Measurements from ENCODE around the gene SEC24C. TPM values are rescaled to one million over a fixed set of nuclear protein-coding genes. Genes with fewer than 3 reads are reported as not detected.

The SEC24C gene
- total and polyA plus RNA-seq, 2 of the 4 experiments (the other 2 are of a cell fraction) = 74.2 to 88.9 TPM

- no peak for TF ChIP-seq MAZ (IDR thresholded peaks at IDR 0.05; ENCODE audit: borderline replicate concordance, low read depth, low read length)
- TF ChIP-seq MAFK (IDR thresholded peaks at IDR 0.05; ENCODE audit: low read depth, low read length) = no peak
- TF ChIP-seq FOS (IDR thresholded peaks at IDR 0.05; ENCODE audit: low read depth, low read length) = no peak
- TF ChIP-seq, protein P1, sequence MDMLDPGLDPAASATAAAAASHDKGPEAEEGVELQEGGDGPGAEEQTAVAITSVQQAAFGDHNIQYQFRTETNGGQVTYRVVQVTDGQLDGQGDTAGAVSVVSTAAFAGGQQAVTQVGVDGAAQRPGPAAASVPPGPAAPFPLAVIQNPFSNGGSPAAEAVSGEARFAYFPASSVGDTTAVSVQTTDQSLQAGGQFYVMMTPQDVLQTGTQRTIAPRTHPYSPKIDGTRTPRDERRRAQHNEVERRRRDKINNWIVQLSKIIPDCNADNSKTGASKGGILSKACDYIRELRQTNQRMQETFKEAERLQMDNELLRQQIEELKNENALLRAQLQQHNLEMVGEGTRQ (IDR thresholded peaks at IDR 0.05; ENCODE audit: low read depth, low read length) = no peak
- no peak for TF ChIP-seq ELK1 (IDR thresholded peaks at IDR 0.05; ENCODE audit: borderline replicate concordance, low read depth, low read length)
- TF ChIP-seq BHLHE40 (IDR thresholded peaks at IDR 0.05; ENCODE audit: low read depth, low read length) = no peak
- TF ChIP-seq RCOR1 (IDR thresholded peaks at IDR 0.05; ENCODE audit: insufficient replicate concordance, low read length) = no peak
- no peak for TF ChIP-seq NFE2L2 (IDR thresholded peaks at IDR 0.05; ENCODE audit: low read depth, low read length)
- TF ChIP-seq SMC3 (IDR thresholded peaks at IDR 0.05; ENCODE audit: low read depth, low read length) = no peak
- TF ChIP-seq MXI1 (IDR thresholded peaks at IDR 0.05; ENCODE audit: borderline replicate concordance, low read depth, low read length) = no peak
- TF ChIP-seq, protein P2, sequence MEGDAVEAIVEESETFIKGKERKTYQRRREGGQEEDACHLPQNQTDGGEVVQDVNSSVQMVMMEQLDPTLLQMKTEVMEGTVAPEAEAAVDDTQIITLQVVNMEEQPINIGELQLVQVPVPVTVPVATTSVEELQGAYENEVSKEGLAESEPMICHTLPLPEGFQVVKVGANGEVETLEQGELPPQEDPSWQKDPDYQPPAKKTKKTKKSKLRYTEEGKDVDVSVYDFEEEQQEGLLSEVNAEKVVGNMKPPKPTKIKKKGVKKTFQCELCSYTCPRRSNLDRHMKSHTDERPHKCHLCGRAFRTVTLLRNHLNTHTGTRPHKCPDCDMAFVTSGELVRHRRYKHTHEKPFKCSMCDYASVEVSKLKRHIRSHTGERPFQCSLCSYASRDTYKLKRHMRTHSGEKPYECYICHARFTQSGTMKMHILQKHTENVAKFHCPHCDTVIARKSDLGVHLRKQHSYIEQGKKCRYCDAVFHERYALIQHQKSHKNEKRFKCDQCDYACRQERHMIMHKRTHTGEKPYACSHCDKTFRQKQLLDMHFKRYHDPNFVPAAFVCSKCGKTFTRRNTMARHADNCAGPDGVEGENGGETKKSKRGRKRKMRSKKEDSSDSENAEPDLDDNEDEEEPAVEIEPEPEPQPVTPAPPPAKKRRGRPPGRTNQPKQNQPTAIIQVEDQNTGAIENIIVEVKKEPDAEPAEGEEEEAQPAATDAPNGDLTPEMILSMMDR (conservative IDR thresholded peaks at IDR 0.05; ENCODE audit: low read depth, low read length) = no peak
- no peak for TF ChIP-seq CEBPB (IDR thresholded peaks at IDR 0.05; ENCODE audit: low read depth, low read length)
- TF ChIP-seq RFX5 (IDR thresholded peaks at IDR 0.05; ENCODE audit: low read depth, low read length) = no peak
- TF ChIP-seq POLR2A (IDR thresholded peaks at IDR 0.05; ENCODE audit: low read depth, low read length) = no peak
- no peak for TF ChIP-seq CHD1 (IDR thresholded peaks at IDR 0.05; ENCODE audit: low read depth, low read length)
- TF ChIP-seq RAD21 (IDR thresholded peaks at IDR 0.05; ENCODE audit: low read length) = no peak
- CTCF ChIA-PET = no interaction called here
- Histone ChIP-seq H3K27ac (ENCODE audit: insufficient read depth, low read length) (no peak overlapping the region), H3K9ac (ENCODE audit: low read depth, low read length) (no peak overlapping the region), H3K4ac (ENCODE audit: low read depth, low read length) (no peak overlapping the region), H3K23ac (ENCODE audit: low read depth, low read length) (no peak overlapping the region), H3K4me3 (ENCODE audit: insufficient read depth, low read depth, low read length) (no peak overlapping the region), H4K5ac (ENCODE audit: low read depth, low read length) (peak overlapping the region; percentile 25; the same call in 1 of the 2 replicates), H3K14ac (replicated peaks; ENCODE audit: low read depth, low read length) (no peak overlapping the region), H4K20me1 (ENCODE audit: insufficient read depth, low read length) (peaks cover 3% of the 10 kb centered on the region; the same call in 1 of the 2 replicates), H3K9me1 (ENCODE audit: insufficient read depth, low read length) (0 out of 2 replicates have a peak, but pooled peaks cover 3% of the 10 kb centered on the region), H2BK120ac (ENCODE audit: low read depth, low read length) (no peak overlapping the region), H2BK5ac (ENCODE audit: low read depth, low read length, poor library complexity, severe bottlenecking) (no peak overlapping the region), H4K91ac (ENCODE audit: insufficient read depth, low read depth, low read length) (no peak overlapping the region), H3K18ac (ENCODE audit: low read depth, low read length) (no peak overlapping the region), H3K4me2 (ENCODE audit: low read depth, low read length) (no peak overlapping the region), H4K8ac (ENCODE audit: low read depth in 2 of 2, low read length in 2 of 2) (no peak overlapping the region), H2BK20ac (ENCODE audit: low read depth, low read length) (no peak overlapping the region), H3K27me3 (ENCODE audit: control insufficient read depth, insufficient read depth, low read length) (no peaks in the 10 kb centered on the region), H3K56ac (ENCODE audit: extremely low read depth, insufficient read depth, low read length) (no peak overlapping the region), H2AK5ac (ENCODE audit: low read depth, low read length) (no peak overlapping the region), H2AK9ac (replicated peaks; ENCODE audit: low read depth, low read length, poor library complexity) (no peak overlapping the region), H3K79me1 (ENCODE audit: low read depth in 1 of 2, low read length in 2 of 2) (peaks cover 19 to 55% of the 10 kb centered on the region in 2 experiments), H2BK15ac (ENCODE audit: low read depth, low read length) (no peak overlapping the region), H2AFZ (replicated peaks; ENCODE audit: low read length, poor library complexity) (no peak overlapping the region), H3K4me1 (ENCODE audit: control insufficient read depth, insufficient read depth, low read length) (peaks cover 2% of the 10 kb centered on the region; the same call in 1 of the 2 replicates), H3K9me3 (ENCODE audit: control insufficient read depth, insufficient read depth, low read length) (no peaks in the 10 kb centered on the region), H3K36me3 (ENCODE audit: control insufficient read depth, insufficient read depth, low read length) (peaks cover 12% of the 10 kb centered on the region; the same call in 1 of the 2 replicates)
- intact Hi-C loops (cut with micrococcal nuclease) = loop anchor here (10.0 kb wide), 1 partner anchor 218 kb away; no protein-coding TSS in a partner anchor
- POLR2A ChIA-PET (ENCODE audit: unreplicated experiment) = no interaction called here
- 94% methylated on average over 5 of the region's 5 CpGs; no CpG with 5 or more reads in 1 of the 2 experiments for WGBS, 2 experiments (ENCODE audit: extremely low coverage in 2 of 2, insufficient read length in 1 of 2)
- BruUV-seq (replicated peaks) = no TSS peak
- in situ Hi-C loops (cut with MboI; ENCODE audit: low sequenced_read_pairs) = no loop called here
- DNase-seq = no peak
- dilution Hi-C loops (cut with HindIII; ENCODE audit: low sequenced_read_pairs, unreplicated experiment) = no loop called here
- no peak for ATAC-seq (ENCODE audit: low read depth)
Observed at GRCh38 chr10:73742454-73742734, 1.8 kb upstream of the SEC24C start.

Data from IMR-90 (cell line).